ENCODE results near the gene FAM222B.
A peak's percentile ranks its signal among the peaks of the same experiment; 100 is the strongest.

- TF ChIP-seq REST (tag by site-specific recombination; IDR thresholded peaks at IDR 0.05) (no peak; the same call in 1 of the 2 replicates), ELK4 (IDR thresholded peaks at IDR 0.05; ENCODE audit: borderline replicate concordance, low read depth, low read length) (peak; percentile 74; the same call in 1 of the 2 replicates)
These were observed 99.1 kb downstream of the FAM222B start, which contains the start of gene TRAF4 for GRCh38 chr17:28743243-28744103.

Data from HEK293 (cell line).